NCI-H2196 treated with DMSO at 0.1 percent for 48 hours (cell line): ENCODE data around the gene NDST3.

Experiments
- DNase-seq: peaks from one replicate; lab custom pipeline; 2025; ENCODE audit not compliant: unreplicated experiment; lab: John Stamatoyannopoulos, UW

The NDST3 gene

DNA sequence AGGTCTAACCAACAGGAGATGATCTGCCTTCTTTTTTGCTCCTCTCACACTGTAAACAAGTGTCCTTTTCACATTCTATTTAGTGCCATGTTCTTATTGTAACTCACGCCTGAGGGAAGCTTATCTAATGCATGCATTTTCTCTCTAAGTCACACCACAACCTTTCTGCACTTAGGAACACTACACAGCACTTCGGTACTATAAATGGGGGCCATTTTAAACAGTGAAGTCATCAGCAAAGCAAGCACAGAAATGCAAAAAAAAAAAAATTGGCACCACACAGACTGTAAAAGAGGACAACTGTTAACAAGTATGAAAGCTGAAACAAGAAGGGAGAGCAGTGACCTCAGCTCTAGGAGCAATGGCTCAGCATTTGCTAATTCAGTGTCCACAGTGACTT is 273.4 kb downstream of the NDST3 start:
- no peak for DNase-seq
